CD4-positive, alpha-beta T cell treated with Interleukin-17A for 1 hour (primary cell): Measurements from ENCODE around the gene EVPL.
"Not testable (repeated sequence)": the region's sequence is repeated elsewhere in the genome, so short reads cannot be mapped to it uniquely, and the experiment has no call there.

Experiments used
- DNase-seq: peaks from one replicate; pipeline ENCODE4 v3.0.0-alpha.2; 2020

EVPL gene

DNA sequence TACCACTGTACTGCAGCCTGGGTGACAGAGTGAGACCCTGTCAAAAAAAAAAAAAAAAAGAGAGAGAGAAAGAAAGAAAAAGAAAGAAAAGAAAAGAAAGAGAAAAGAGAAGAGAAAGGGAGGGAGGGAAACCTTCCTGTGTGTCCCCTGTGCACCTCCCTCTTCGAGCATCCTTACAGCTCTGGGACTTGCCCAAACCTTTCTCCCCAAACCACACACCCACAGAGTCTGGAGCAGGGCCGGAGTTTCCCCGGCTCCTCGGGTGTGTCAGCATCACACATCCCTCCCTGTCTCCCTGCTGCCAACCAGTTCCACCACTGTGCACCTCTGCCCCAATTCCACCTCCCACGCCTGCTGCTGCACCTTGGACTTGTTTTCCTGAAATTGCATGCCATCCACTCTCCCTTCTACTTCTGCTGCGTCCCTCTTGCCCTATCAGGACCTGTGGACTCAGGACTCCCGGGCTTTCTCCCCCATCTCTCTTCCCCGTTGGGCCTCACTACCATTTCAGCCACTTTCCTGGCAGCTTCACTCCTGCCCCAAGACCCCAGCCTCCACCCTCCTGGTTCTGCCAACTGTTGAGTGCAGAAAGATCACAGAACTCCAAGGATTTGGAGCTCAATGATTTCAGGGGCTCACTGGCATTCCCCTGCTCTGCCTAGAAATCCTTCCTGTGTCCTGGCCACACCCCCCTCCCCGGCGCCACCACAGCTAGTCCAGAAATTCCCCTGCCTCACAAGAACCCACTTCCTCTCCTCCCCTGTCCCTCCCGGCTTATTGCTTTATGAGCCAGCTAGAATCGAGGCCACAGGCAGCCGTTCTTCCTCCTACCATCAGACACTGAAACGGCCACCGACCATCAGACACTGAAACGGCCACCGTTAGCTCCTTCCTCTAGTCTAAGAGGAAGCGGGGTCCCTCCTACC lies 30.2 kb downstream of the EVPL start:
- DNase-seq: peak; percentile 52

DNA sequence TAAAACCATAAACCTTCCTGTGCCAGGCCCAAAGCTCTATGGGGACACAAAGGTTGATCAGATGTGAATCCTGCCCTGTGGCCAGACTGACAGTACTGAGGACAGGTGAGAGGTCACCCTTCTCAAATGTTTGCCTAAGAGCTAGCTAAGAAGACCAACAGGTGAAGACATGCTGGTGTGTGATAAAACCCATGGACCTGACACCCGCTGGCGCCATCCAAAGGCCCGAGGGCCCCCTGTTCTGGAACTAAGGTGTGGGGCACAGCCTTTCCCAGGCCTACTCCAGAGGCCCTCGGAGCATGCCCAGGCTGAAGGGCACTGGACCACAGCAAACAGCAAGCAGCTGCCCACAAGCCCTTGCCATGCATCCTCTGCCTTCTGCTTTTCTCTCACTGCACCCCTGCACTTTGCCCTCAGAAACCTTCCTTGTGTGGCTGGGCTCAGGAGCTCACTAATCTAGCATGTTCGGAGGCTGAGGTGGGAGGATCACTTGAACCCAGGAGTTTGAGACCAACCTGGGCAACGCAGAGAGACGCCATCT lies 31.7 kb downstream of the EVPL start:
- DNase-seq: no peak

DNA sequence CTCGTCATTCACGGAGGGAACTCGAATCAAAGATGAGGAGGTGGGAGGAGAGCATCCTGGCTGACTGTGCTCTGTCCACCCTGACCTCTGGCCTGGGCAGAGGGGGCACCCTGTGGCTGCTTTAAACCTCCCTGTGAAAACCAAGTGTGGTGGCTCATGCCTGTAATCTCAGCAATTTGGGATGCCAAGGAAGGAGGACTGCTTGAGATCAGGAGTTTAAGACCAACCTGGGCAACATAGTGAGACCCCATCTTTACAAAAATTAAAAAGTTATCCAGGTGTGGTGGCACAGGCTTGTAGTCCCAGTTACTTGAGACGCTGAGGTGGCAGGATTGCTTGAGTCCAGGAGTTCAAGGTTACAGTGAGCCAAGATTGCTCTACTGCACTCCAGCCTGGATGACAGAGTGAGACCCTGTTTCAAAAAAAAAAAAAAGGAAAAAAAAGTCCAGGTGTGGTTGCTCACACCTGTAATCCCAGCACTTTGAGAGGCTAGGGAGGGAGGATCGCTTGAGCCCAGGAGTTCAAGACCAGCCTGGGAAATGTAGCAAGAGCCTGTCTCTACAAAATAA lies 32.2 kb downstream of the EVPL start:
- DNase-seq: no peak

GRCh38 chr17:75991396-75991795 lies 35.7 kb downstream of the EVPL start:
- no peak for DNase-seq

GRCh38 chr17:75987041-75987440 lies 40.1 kb downstream of the EVPL start:
- no peak for DNase-seq

DNA sequence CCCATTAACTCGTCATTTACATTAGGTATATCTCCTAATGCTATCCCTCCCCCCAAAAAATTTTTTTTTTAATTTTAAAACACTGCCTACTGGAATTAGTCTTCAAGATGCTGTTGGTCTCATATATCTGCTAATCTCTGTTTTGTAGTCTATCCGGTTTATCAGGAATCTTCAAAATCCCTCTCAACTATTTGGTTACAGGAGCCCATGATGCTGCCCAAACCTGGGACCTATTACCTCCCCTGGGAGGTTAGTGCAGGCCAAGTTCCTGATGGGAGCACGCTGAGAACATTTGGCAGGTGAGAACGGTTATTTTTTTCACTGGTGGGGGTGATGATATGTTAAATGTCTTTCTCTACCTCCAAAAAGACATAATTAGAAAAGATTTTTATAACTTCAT lies 41.1 kb downstream of the EVPL start:
- DNase-seq: no peak

- no peak for DNase-seq
Measured at GRCh38 chr17:75983501-75984181, 43.5 kb downstream of the EVPL start.

GRCh38 chr17:75981019-75981615 lies 46.0 kb downstream of the EVPL start:
- no peak for DNase-seq

DNA sequence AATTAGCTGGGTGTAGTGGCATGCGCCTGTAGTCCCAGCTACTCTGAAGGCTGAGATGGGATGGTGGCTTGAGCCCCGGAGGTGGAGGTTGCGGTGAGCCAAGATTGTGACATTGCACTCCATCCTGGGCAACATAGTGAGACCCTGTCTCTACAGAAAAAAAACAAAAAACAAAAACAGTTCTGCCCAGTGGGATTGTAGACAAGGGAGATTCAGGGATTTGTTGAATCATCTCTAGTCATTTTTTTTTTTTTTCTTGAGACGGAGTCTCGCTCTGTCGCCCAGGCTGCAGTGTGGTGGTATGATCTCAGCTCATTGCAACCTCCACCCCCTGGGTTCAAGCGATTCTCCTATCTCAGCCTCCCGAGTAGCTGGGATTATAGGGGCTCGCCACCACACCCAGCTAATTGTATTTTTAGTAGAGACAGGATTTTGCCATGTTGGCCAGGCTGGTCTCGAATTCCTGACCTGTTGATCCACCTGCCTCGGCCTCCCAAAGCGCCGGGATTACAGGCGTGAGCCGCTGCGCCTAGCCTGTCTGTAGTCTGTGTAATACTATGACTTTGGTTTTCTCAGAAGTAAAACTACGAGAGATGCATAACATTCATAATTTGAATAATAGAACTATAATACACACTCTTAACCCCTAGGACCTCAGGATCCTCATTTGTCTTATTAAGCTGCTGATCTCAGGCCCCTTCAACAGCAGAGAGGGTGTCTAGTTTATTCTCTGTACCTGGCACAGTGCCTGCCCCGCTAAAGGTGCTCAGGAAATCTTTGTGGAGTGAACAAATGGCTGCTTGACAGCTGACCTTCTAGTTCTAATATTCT lies 46.7 kb downstream of the EVPL start:
- no peak for DNase-seq

GRCh38 chr17:75979705-75980187 lies 47.4 kb downstream of the EVPL start:
- DNase-seq: no peak

GRCh38 chr17:75978938-75979704 lies 48.0 kb downstream of the EVPL start, which contains the start of the genes ACOX1 and TEN1:
TSS of gene ACOX1 (minus strand) at chr17:75979166. CDS start at chr17:75979073, 93 bp downstream.
TSS of gene TEN1 (plus strand) at chr17:75979240. CDS start at chr17:75986193, 6,953 bp downstream.
- DNase-seq: peak; percentile 96

DNA sequence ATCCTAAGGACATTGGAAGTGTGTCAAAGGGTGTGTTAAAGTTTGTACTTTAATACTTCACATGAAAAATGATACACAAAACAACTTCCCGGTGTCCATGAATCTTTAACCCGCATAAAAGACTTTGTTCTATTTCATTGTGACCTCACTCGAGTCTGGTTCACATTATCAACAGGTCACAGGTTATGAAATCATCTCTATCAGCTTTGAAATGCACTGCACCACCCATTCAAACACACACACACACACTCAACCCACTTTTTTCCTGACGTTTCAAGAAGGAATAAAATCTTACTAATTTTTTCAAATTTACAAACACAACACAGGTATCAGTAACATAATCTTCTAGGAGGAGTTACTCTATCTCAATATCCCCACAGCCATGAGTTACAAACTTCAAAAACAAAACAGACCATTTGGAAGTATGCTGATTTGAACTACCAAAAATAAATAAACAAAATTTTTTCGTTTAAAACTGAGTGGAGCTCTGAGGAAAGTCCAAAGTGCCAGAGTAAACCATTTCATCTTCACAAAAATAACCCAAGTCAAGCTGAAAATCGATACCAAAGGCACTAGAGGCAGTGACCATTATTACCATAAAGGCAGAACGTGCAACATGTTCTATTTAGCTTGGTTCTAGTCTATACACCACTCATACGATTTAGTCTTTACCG lies 50.8 kb downstream of the EVPL start:
- DNase-seq: no peak

- DNase-seq: no peak
Measured at GRCh38 chr17:75975757-75976174, 51.3 kb downstream of the EVPL start.

GRCh38 chr17:75975187-75975586 lies 51.9 kb downstream of the EVPL start:
- DNase-seq: not testable (repeated sequence)

GRCh38 chr17:75970626-75971025 lies 56.5 kb downstream of the EVPL start:
- no peak for DNase-seq

- DNase-seq: no peak
Measured at GRCh38 chr17:75970011-75970523, 57.0 kb downstream of the EVPL start.

DNA sequence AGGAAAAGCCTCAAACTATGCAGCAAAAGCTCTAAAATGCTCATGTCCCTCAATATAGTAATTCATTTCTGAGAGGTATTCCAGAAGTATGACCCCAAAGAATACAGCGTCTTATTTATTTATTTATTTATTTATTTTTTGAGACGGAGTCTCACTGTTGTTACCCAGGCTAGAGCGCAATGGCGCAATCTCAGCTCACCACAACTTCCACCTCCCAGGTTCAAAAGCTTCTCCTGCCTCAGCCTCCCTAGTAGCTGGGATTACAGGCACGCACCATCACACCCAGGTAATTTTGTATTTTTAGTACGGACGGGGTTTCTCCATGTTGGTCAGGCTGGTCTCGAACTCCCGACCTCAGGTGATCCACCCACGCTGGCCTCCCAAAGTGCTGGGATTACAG lies 58.1 kb downstream of the EVPL start:
- DNase-seq: not testable (repeated sequence)

DNA sequence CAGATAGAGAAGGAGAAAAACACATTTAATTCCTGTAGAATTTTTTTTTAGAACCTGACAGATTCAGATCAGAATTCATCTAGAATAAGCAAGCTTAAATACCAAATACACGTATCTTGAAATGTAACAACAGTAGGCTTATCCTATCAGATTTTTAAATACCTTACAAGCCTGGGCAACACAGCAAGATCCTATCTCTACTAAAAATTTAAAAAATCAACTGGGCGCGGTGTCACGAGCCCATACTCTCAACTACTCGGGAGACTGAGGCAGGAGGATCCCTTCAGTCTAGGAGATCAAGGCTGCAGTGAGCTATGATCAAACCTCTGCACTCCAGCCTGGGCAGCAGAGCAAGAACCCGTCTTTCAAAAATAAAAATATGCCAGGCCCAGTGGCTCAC lies 61.6 kb downstream of the EVPL start:
- DNase-seq: no peak

- no peak for DNase-seq
Measured at GRCh38 chr17:75959839-75960511, 67.1 kb downstream of the EVPL start.
